CD14-positive monocyte (primary cell): ENCODE data around the gene GREB1. TPM values are rescaled to one million over a fixed set of nuclear protein-coding genes. Genes with fewer than 3 reads are reported as not detected.

ENCODE experiments used
- DNase-seq, 3 donors: peaks; one replicate each; pipeline ENCODE4 v3.0.0-alpha.2; 2011 to 2022
- H2AFZ ChIP-seq: 2 replicates; pipeline ENCODE4 v1.6.0; 2012; ENCODE audit warnings: mild to moderate bottlenecking, low read depth, low read length, inconsistent platforms; ENCODE audit not compliant: insufficient read depth, poor library complexity, severe bottlenecking
- H3K27ac ChIP-seq, 2 donors: 1 replicate in 1 of 2; 2 replicates in 1 of 2; pipeline ENCODE4 v1.5.1; 2012 to 2013; ENCODE audit warnings: low read length in 2 of 2, control low read depth in 1 of 2, inconsistent platforms in 1 of 2, low read depth in 1 of 2, mild to moderate bottlenecking in 1 of 2
- H3K27me3 ChIP-seq, 2 donors: one replicate each; pipeline versions ENCODE4 v1.6.0 to v1.6.1; 2011 to 2013; ENCODE audit warnings: low read length in 2 of 2; ENCODE audit not compliant: control insufficient read depth in 2 of 2, insufficient read depth in 2 of 2
- H3K36me3 ChIP-seq, 2 donors: replicated peaks in 1 of 2; 1 replicate in 1 of 2; 2 replicates in 1 of 2; pipeline versions ENCODE4 v1.5.1 to v1.6.1; 2012 to 2013; ENCODE audit warnings: low read length in 2 of 2, control low read depth in 1 of 2, inconsistent platforms in 1 of 2, mild to moderate bottlenecking in 1 of 2; ENCODE audit not compliant: insufficient read depth in 2 of 2, control insufficient read depth in 1 of 2
- H3K4me1 ChIP-seq, 2 donors: 1 replicate in 1 of 2; 2 replicates in 1 of 2; pipeline versions ENCODE4 v1.5.1 to v1.6.1; 2012 to 2013; ENCODE audit warnings: low read length in 2 of 2, control low read depth in 1 of 2, inconsistent platforms in 1 of 2, mild to moderate bottlenecking in 1 of 2, moderate library complexity in 1 of 2; ENCODE audit not compliant: insufficient read depth in 2 of 2, control insufficient read depth in 1 of 2
- H3K4me2 ChIP-seq: replicated peaks from 2 replicates; pipeline ENCODE3; 2012; ENCODE audit warnings: low read length, moderate library complexity, mild to moderate bottlenecking; ENCODE audit not compliant: poor library complexity, severe bottlenecking; ENCODE audit errors: extremely low read depth
- H3K4me3 ChIP-seq, 3 experiments: fragments of 200-600 bp in 1 of 3; sonication (generic) in 1 of 3; replicated peaks in 1 of 3; 1 replicate in 2 of 3; 2 replicates in 1 of 3; pipeline ENCODE4 v1.5.1; 2011 to 2013; ENCODE audit warnings: low read length in 3 of 3, mild to moderate bottlenecking in 3 of 3, control low read depth in 2 of 3, low read depth in 2 of 3, inconsistent platforms in 1 of 3, moderate library complexity in 1 of 3
- H3K79me2 ChIP-seq: 2 replicates; pipeline ENCODE4 v1.6.0; 2012; ENCODE audit warnings: mild to moderate bottlenecking, control low read depth, inconsistent platforms, low read length, moderate library complexity; ENCODE audit not compliant: insufficient read depth
- H3K9ac ChIP-seq: 2 replicates; pipeline ENCODE4 v1.6.0; 2017; ENCODE audit warnings: low read length, mild to moderate bottlenecking; ENCODE audit not compliant: insufficient read depth, poor library complexity, severe bottlenecking
- H3K9me3 ChIP-seq, 2 donors: replicated peaks in 1 of 2; 1 replicate in 1 of 2; 2 replicates in 1 of 2; pipeline versions ENCODE4 v1.5.1 to v1.6.1; 2012 to 2013; ENCODE audit warnings: low read length in 2 of 2, control low read depth in 1 of 2; ENCODE audit not compliant: control insufficient read depth in 1 of 2, insufficient read depth in 1 of 2
- H4K20me1 ChIP-seq: 2 replicates; pipeline ENCODE4 v1.6.0; 2012; ENCODE audit warnings: mild to moderate bottlenecking, low read length, control low read depth, moderate library complexity; ENCODE audit not compliant: insufficient read depth
- H3K27ac Mint-ChIP-seq, 7 donors: one replicate each; pipeline ENCODE4 v1.8.0; 2020; ENCODE audit warnings: mild to moderate bottlenecking in 7 of 7, mixed read lengths in 7 of 7, moderate library complexity in 6 of 7, inconsistent platforms in 2 of 7
- H3K27me3 Mint-ChIP-seq, 3 donors: one replicate each; pipeline ENCODE4 v1.8.0; 2021 to 2022; ENCODE audit warnings: low read depth in 3 of 3, mild to moderate bottlenecking in 3 of 3, mixed read lengths in 3 of 3, moderate library complexity in 3 of 3, inconsistent platforms in 1 of 3
- H3K36me3 Mint-ChIP-seq, 2 donors: one replicate each; pipeline ENCODE4 v1.8.0; 2020; ENCODE audit warnings: mixed read lengths in 2 of 2, inconsistent platforms in 1 of 2, mild to moderate bottlenecking in 1 of 2
- H3K4me1 Mint-ChIP-seq: one replicate; pipeline ENCODE4 v1.8.0; 2020; ENCODE audit warnings: mild to moderate bottlenecking, mixed read lengths
- H3K4me3 Mint-ChIP-seq, 2 donors: one replicate each; pipeline ENCODE4 v1.8.0; 2020; ENCODE audit warnings: mild to moderate bottlenecking in 2 of 2, mixed read lengths in 2 of 2, moderate library complexity in 1 of 2
- H3K9me3 Mint-ChIP-seq, 7 donors: one replicate each; pipeline ENCODE4 v1.8.0; 2020 to 2022; ENCODE audit warnings: mixed read lengths in 7 of 7, mild to moderate bottlenecking in 6 of 7, moderate library complexity in 6 of 7, inconsistent platforms in 2 of 7
- CTCF ChIP-seq: fragments of 200-600 bp; IDR thresholded peaks from one replicate; pipeline ENCODE4 v1.8.0; 2022; ENCODE audit warnings: antibody characterized with exemption, mild to moderate bottlenecking
- WGBS: methylation state at CpG from one replicate; pipeline ENCODE4 v1.1.5; 2013; ENCODE audit warnings: missing lambda C conversion rate; ENCODE audit not compliant: insufficient coverage; 5-methylcytosine and 5-hydroxymethylcytosine counted together
- intact Hi-C, 2 donors: fragments of 100-400 bp; cut with micrococcal nuclease; formaldehyde crosslinking; loops; one replicate each; pipeline versions ENCODE4 v1.15.0 to v1.15.1; 2023
- polyA plus RNA-seq, 3 donors: library from polyadenylated mRNA; depleted of rRNA in 1 of 3; unstranded in 2 of 3; stranded (reverse) in 1 of 3; fragments of 300-500 nt in 2 of 3; fragments of >200 nt in 1 of 3; fragmentation: Illumina TruSeq in 2 of 3; gene quantifications; 1 replicate in 2 of 3; 2 replicates in 1 of 3; pipeline ENCODE4 v1.2.3, GENCODE V29; 2012 to 2021

GREB1 gene
- polyA plus RNA-seq, 3 donors: not detected

- no peaks in the 10 kb centered on the region for H3K36me3 Mint-ChIP-seq
- H3K27ac ChIP-seq: no peak overlapping the region
- intact Hi-C loops: no loop called here
- no peaks in the 10 kb centered on the region for H3K79me2 ChIP-seq
- H3K9me3 ChIP-seq: no peaks in the 10 kb centered on the region
- H3K4me1 Mint-ChIP-seq: no peaks in the 10 kb centered on the region
- DNase-seq: no peak
- H3K9ac ChIP-seq: no peak overlapping the region
- WGBS: 60% methylated on average over 3 of the region's 6 CpGs
- H3K4me3 ChIP-seq: no peak overlapping the region
- peaks cover 0 to 17% of the 10 kb centered on the region in 2 donors for H3K27me3 ChIP-seq
- no peak for TF ChIP-seq CTCF
- H2AFZ ChIP-seq: no peak overlapping the region
- H3K4me1 ChIP-seq: no peaks in the 10 kb centered on the region
- H4K20me1 ChIP-seq: no peaks in the 10 kb centered on the region
- H3K27me3 Mint-ChIP-seq: peaks cover 12 to 40% (median 40%) of the 10 kb centered on the region in 3 donors
- peaks cover 0 to 3% (median 0%) of the 10 kb centered on the region in 7 donors for H3K9me3 Mint-ChIP-seq
- no peak overlapping the region for H3K27ac Mint-ChIP-seq
- no peak overlapping the region for H3K4me2 ChIP-seq
- H3K36me3 ChIP-seq: no peaks in the 10 kb centered on the region
- no peak overlapping the region for H3K4me3 Mint-ChIP-seq
Measured at GRCh38 chr2:11547912-11548497, 14.2 kb downstream of the GREB1 start.

GRCh38 chr2:11550302-11550701 lies 16.5 kb downstream of the GREB1 start:
- Histone ChIP-seq H3K36me3 (no peaks in the 10 kb centered on the region), H2AFZ (no peak overlapping the region), H3K4me1 (peaks cover 12 to 14% of the 10 kb centered on the region in 2 donors), H3K27me3 (peaks cover under 1 to 28% of the 10 kb centered on the region in 2 donors), H3K27ac (no peak overlapping the region), H3K4me3 (no peak overlapping the region), H3K9me3 (no peaks in the 10 kb centered on the region), H3K9ac (no peak overlapping the region), H3K79me2 (no peaks in the 10 kb centered on the region), H3K4me2 (no peak overlapping the region), H4K20me1 (no peaks in the 10 kb centered on the region)
- H3K4me1 Mint-ChIP-seq: peaks cover 19% of the 10 kb centered on the region
- intact Hi-C loops: no loop called here
- no peak overlapping the region for H3K4me3 Mint-ChIP-seq
- H3K27me3 Mint-ChIP-seq: peaks cover 19 to 51% (median 44%) of the 10 kb centered on the region in 3 donors
- H3K27ac Mint-ChIP-seq: no peak overlapping the region
- H3K36me3 Mint-ChIP-seq: no peaks in the 10 kb centered on the region
- DNase-seq: no peak
- no CpG with 5 or more reads among the region's 2 CpGs for WGBS
- H3K9me3 Mint-ChIP-seq: peaks cover 0 to 3% (median 0%) of the 10 kb centered on the region in 7 donors
- no peak for TF ChIP-seq CTCF
